A549 (cell line): ENCODE data around the gene LDLRAD4. TPM values are rescaled to one million over a fixed set of nuclear protein-coding genes. Genes with fewer than 3 reads are reported as not detected.

Experiments
- ATAC-seq, 2 experiments: fragments of 200-7000 bp in 1 of 2; fragments of >200 bp in 1 of 2; cut with Nextera tagmentation in 1 of 2; cut with Tn5 transposase in 1 of 2; 3 replicates each; pipeline versions ENCODE4 v1.8.0 to v1.9.1; 2018 to 2020; ENCODE audit warnings: mild to moderate bottlenecking in 1 of 2, moderate library complexity in 1 of 2
- CTCF ChIA-PET: fragments of 300-600 bp; sonication (Branson Sonifier 250); formaldehyde crosslinking; extraction: SDS; loops from one replicate; lab custom pipeline; 2021; ENCODE audit warnings: antibody characterized with exemption, inconsistent platforms; lab: Yijun Ruan, JAX
- POLR2A ChIA-PET: fragments of 350-600 bp; formaldehyde crosslinking; extraction: SDS; loops from one replicate; lab custom pipeline; 2021; ENCODE audit warnings: antibody characterized with exemption, inconsistent platforms; lab: Yijun Ruan, JAX
- DNase-seq, 2 experiments: peaks; one replicate each; pipeline versions ENCODE4 v3.0.0 to v3.0.0-alpha.2; 2011 to 2016; ENCODE audit warnings: low read depth in 1 of 2, low spot score in 1 of 2
- FAIRE-seq: peaks from 2 replicates; lab custom pipeline; 2011; peaks lifted over from hg19 to GRCh38; lab: Jason Lieb, UNC
- H3K27ac ChIP-seq, 2 experiments: fragments of >200 bp; sonication (Bioruptor Twin); formaldehyde crosslinking; 3 replicates each; pipeline ENCODE4 v1.5.1; 2016 to 2017
- H3K4me1 ChIP-seq: fragments of >200 bp; sonication (Bioruptor Twin); formaldehyde crosslinking; 3 replicates; pipeline ENCODE4 v1.6.1; 2016
- H3K4me2 ChIP-seq: fragments of >200 bp; sonication (Bioruptor Twin); formaldehyde crosslinking; 3 replicates; pipeline ENCODE4 v1.6.1; 2016
- H3K4me3 ChIP-seq: fragments of >200 bp; sonication (Bioruptor Twin); formaldehyde crosslinking; 3 replicates; pipeline ENCODE4 v1.5.1; 2016
- H3K9me3 ChIP-seq: fragments of >200 bp; sonication (Bioruptor Twin); formaldehyde crosslinking; 3 replicates; pipeline ENCODE4 v1.6.1; 2016
- CBX2 ChIP-seq: fragments of 200-600 bp; sonication (generic); IDR thresholded peaks from 2 replicates; pipeline ENCODE4 v1.6.1; 2016; ENCODE audit warnings: low read depth, mild to moderate bottlenecking, borderline replicate concordance
- CEBPB ChIP-seq, 2 experiments: fragments of >200 bp in 1 of 2; sonication (Bioruptor Twin) in 1 of 2; formaldehyde crosslinking in 1 of 2; IDR thresholded peaks; 2 replicates each; pipeline ENCODE4 v1.6.1; 2012 to 2016
- EHMT2 ChIP-seq: fragments of 200-600 bp; sonication (generic); IDR thresholded peaks from 2 replicates; pipeline ENCODE4 v1.6.1; 2016; ENCODE audit warnings: antibody characterized with exemption, low read depth, mild to moderate bottlenecking, moderate library complexity
- EP300 ChIP-seq, 2 experiments: fragments of >200 bp; sonication (Bioruptor Twin); formaldehyde crosslinking; IDR thresholded peaks; 2 replicates in 1 of 2; 3 replicates in 1 of 2; pipeline ENCODE4 v1.6.1; 2016 to 2017
- FOSB ChIP-seq: fragments of 250-450 bp; sonication (Bioruptor Pico); IDR thresholded peaks from 2 replicates; pipeline ENCODE4 v1.5.0; 2020; ENCODE audit warnings: mild to moderate bottlenecking, moderate library complexity
- JUN ChIP-seq, 2 experiments: fragments of >200 bp; sonication (Bioruptor Twin); formaldehyde crosslinking; IDR thresholded peaks; 2 replicates in 1 of 2; 3 replicates in 1 of 2; pipeline ENCODE4 v1.6.1; 2016 to 2017
- MAFK ChIP-seq: fragments of 450-650 bp; IDR thresholded peaks from 2 replicates; pipeline ENCODE4 v1.6.1; 2014; ENCODE audit not compliant: partially characterized antibody
- POLR2A ChIP-seq: IDR thresholded peaks from 2 replicates; pipeline ENCODE4 v1.6.1; 2012; ENCODE audit warnings: mild to moderate bottlenecking, low read length
- POLR2AphosphoS2 ChIP-seq: conservative IDR thresholded peaks from 2 replicates; pipeline ENCODE4 v1.6.1; 2012; ENCODE audit warnings: low read length, improper control_type of control experiment, inconsistent platforms
- RCOR1 ChIP-seq: fragments of 150-350 bp; IDR thresholded peaks from 2 replicates; pipeline ENCODE4 v1.6.1; 2014; ENCODE audit warnings: antibody characterized with exemption, low read length, low read depth
- ZNF302 ChIP-seq: fragments of 250-450 bp; sonication (Bioruptor Pico); IDR thresholded peaks from 2 replicates; pipeline ENCODE4 v1.9.0; 2021; ENCODE audit warnings: inconsistent platforms, mild to moderate bottlenecking, moderate library complexity
- ZSCAN20 ChIP-seq: fragments of 250-450 bp; sonication (Bioruptor Pico); IDR thresholded peaks from 2 replicates; pipeline ENCODE4 v1.8.0; 2022; ENCODE audit warnings: mild to moderate bottlenecking, moderate library complexity
- WGBS: methylation state at CpG from one replicate; pipeline ENCODE4 v1.1.6; 2017; ENCODE audit errors: missing lambda C conversion rate; 5-methylcytosine and 5-hydroxymethylcytosine counted together
- polyA plus RNA-seq, 4 experiments: library from polyadenylated mRNA; depleted of rRNA in 3 of 4; stranded (reverse); fragments of >200 nt; fragmentation: RNase III in 1 of 4; extraction: RNeasy Plus Mini Kit Qiagen cat#74134 plus additional on column Dnase treatment in 1 of 4; gene quantifications; 2 replicates in 3 of 4; 3 replicates in 1 of 4; pipeline ENCODE4 v1.2.3, GENCODE V29; 2011 to 2017
- TF ChIP-seq, protein P1 (sequence below): fragments of >200 bp; sonication (Bioruptor Twin); formaldehyde crosslinking; IDR thresholded peaks from 3 replicates; pipeline ENCODE4 v1.5.1; 2016
- TF ChIP-seq, protein P2 (sequence below): fragments of 200-600 bp; sonication (generic); IDR thresholded peaks from 2 replicates; pipeline ENCODE4 v1.6.1; 2016; ENCODE audit warnings: antibody characterized with exemption, mild to moderate bottlenecking, moderate library complexity
- TF ChIP-seq, protein P3 (sequence below): fragments of >200 bp; sonication (Bioruptor Twin); formaldehyde crosslinking; IDR thresholded peaks from 3 replicates; pipeline ENCODE4 v1.6.1; 2016
- TF ChIP-seq, protein P4 (sequence below): fragments of 250-450 bp; sonication (Bioruptor Pico); IDR thresholded peaks from 2 replicates; pipeline ENCODE4 v1.5.0; 2020; ENCODE audit warnings: low read depth, mild to moderate bottlenecking, moderate library complexity

Gene LDLRAD4
- polyA plus RNA-seq, 2 of the 4 experiments (the other 2 are of a cell fraction) = 5.2 to 7.6 TPM

DNA sequence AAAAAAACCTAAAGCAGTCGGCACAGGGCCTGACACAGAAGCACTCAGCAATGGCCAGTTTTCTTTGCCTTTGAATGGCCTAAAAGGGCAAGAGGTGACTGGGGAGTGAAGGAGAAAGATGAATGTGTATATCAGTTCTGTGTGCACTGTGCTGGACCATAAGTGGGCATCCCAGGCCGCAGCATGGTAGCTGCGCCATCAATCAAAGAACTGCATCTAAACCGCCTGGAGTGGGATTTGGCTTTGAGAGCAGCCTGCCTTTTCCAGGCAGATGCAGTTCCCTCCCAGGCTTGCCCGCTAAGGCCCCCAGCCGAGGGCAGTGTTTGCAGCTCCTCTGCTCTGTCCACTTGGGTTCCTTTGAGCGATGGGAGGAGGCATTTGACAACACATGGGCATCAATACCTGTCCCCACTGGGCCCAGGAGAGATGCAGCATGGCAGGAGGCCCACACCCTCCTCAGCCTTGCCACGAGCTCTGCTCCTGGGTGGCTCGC is 363.7 kb downstream of the LDLRAD4 start:
- TF ChIP-seq RCOR1 (no peak), MAFK (no peak), JUN (IDR thresholded peaks at IDR 0.05) (no peak), CEBPB (IDR thresholded peaks at IDR 0.05) (no peak), EP300 (IDR thresholded peaks at IDR 0.05) (no peak), CBX2 (no peak), POLR2AphosphoS2 (no peak), EHMT2 (no peak), ZNF302 (no peak), ZSCAN20 (CRISPR knock-in tag) (no peak)
- TF ChIP-seq, protein P1, sequence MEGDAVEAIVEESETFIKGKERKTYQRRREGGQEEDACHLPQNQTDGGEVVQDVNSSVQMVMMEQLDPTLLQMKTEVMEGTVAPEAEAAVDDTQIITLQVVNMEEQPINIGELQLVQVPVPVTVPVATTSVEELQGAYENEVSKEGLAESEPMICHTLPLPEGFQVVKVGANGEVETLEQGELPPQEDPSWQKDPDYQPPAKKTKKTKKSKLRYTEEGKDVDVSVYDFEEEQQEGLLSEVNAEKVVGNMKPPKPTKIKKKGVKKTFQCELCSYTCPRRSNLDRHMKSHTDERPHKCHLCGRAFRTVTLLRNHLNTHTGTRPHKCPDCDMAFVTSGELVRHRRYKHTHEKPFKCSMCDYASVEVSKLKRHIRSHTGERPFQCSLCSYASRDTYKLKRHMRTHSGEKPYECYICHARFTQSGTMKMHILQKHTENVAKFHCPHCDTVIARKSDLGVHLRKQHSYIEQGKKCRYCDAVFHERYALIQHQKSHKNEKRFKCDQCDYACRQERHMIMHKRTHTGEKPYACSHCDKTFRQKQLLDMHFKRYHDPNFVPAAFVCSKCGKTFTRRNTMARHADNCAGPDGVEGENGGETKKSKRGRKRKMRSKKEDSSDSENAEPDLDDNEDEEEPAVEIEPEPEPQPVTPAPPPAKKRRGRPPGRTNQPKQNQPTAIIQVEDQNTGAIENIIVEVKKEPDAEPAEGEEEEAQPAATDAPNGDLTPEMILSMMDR = no peak
- TF ChIP-seq, protein P2, sequence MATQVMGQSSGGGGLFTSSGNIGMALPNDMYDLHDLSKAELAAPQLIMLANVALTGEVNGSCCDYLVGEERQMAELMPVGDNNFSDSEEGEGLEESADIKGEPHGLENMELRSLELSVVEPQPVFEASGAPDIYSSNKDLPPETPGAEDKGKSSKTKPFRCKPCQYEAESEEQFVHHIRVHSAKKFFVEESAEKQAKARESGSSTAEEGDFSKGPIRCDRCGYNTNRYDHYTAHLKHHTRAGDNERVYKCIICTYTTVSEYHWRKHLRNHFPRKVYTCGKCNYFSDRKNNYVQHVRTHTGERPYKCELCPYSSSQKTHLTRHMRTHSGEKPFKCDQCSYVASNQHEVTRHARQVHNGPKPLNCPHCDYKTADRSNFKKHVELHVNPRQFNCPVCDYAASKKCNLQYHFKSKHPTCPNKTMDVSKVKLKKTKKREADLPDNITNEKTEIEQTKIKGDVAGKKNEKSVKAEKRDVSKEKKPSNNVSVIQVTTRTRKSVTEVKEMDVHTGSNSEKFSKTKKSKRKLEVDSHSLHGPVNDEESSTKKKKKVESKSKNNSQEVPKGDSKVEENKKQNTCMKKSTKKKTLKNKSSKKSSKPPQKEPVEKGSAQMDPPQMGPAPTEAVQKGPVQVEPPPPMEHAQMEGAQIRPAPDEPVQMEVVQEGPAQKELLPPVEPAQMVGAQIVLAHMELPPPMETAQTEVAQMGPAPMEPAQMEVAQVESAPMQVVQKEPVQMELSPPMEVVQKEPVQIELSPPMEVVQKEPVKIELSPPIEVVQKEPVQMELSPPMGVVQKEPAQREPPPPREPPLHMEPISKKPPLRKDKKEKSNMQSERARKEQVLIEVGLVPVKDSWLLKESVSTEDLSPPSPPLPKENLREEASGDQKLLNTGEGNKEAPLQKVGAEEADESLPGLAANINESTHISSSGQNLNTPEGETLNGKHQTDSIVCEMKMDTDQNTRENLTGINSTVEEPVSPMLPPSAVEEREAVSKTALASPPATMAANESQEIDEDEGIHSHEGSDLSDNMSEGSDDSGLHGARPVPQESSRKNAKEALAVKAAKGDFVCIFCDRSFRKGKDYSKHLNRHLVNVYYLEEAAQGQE = no peak
- TF ChIP-seq, protein P3, sequence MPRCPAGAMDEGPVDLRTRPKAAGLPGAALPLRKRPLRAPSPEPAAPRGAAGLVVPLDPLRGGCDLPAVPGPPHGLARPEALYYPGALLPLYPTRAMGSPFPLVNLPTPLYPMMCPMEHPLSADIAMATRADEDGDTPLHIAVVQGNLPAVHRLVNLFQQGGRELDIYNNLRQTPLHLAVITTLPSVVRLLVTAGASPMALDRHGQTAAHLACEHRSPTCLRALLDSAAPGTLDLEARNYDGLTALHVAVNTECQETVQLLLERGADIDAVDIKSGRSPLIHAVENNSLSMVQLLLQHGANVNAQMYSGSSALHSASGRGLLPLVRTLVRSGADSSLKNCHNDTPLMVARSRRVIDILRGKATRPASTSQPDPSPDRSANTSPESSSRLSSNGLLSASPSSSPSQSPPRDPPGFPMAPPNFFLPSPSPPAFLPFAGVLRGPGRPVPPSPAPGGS = no peak
- DNase-seq = no peak
- no peak for ATAC-seq
- FAIRE-seq = no peak
- H3K27ac ChIP-seq = no peak overlapping the region
- no peak overlapping the region for H3K4me3 ChIP-seq
- ChIA-PET POLR2A (no interaction called here), CTCF (no interaction called here)
- 77% methylated on average over 7 of the region's 9 CpGs for WGBS
- H3K4me2 ChIP-seq = no peak overlapping the region
- no peaks in the 10 kb centered on the region for H3K4me1 ChIP-seq
- H3K9me3 ChIP-seq = no peaks in the 10 kb centered on the region

DNA sequence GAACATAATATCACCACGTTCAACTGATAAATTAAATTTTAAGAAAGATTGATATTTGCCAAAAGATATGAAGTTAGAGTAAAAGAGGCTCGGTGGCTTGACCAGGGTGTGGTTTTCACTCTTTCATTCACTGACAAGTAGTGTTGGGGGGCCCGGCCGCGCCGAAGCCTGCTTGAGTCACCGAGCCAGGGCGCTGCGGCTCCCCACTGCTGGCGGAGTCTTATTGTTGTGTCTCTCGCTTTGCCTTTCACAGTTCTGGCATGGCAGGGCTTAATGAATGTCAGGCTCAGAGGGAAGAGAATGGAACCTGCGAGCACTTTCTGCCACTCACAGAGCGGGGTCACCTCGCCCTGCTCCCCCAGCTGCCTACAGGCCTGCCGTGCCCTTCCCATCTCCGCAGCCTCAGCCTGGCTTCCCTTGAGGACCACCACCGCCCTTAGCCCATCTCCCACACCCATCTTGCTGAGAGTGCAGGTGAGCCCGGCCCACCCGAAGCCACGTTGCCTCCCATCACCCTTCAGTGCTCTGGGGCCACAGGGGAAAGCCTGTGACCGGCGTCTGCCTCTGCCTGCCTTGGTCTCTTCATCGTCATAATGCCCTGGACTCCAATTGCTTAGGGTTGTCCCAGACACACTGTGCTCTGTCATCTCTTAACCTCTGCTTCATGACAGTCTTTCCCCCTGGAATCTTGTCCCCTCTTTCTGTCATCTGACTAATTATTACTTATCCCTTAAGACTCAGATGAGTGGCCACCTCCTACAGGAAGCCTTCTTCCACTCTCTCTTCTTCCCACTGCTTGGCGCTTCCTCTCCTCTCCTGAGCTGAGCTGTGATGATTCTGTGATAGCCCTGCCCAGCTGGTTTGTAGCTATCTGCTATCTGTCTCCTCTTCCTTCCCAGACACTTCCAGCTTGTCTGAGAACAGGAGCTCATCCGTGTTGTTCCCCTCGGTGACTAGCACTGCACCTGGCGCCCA is 365.3 kb downstream of the LDLRAD4 start:
- WGBS = 71% methylated on average over 24 of the region's 27 CpGs
- ATAC-seq = no peak
- no peak for FAIRE-seq
- TF ChIP-seq, protein P4, sequence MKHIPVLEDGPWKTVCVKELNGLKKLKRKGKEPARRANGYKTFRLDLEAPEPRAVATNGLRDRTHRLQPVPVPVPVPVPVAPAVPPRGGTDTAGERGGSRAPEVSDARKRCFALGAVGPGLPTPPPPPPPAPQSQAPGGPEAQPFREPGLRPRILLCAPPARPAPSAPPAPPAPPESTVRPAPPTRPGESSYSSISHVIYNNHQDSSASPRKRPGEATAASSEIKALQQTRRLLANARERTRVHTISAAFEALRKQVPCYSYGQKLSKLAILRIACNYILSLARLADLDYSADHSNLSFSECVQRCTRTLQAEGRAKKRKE = no peak
- TF ChIP-seq FOSB (CRISPR knock-in tag) = no peak
- TF ChIP-seq POLR2A = no peak
- TF ChIP-seq, all 56 proteins: peak for 0
- Histone ChIP-seq H3K9me3 (no peaks in the 10 kb centered on the region), H3K4me1 (no peaks in the 10 kb centered on the region), H3K4me2 (no peak overlapping the region), H3K4me3 (no peak overlapping the region), H3K27ac (no peak overlapping the region)
- POLR2A ChIA-PET = no interaction called here
- CTCF ChIA-PET = interaction anchor here (1.2 kb wide), 1 partner anchor 9 kb away, joined by 3 read pairs; no protein-coding TSS in a partner anchor
- no peak for DNase-seq
